HEK293T (cell line): Measurements from ENCODE around the gene THSD7B.

Experiments used
- CTCF ChIA-PET: fragments of 350-600 bp; formaldehyde crosslinking; extraction: SDS; loops from one replicate; lab custom pipeline; 2021; ENCODE audit warnings: antibody characterized with exemption, inconsistent platforms; lab: Yijun Ruan, JAX
- POLR2A ChIA-PET: fragments of 350-600 bp; formaldehyde crosslinking; extraction: SDS; loops from one replicate; lab custom pipeline; 2020; ENCODE audit warnings: antibody characterized with exemption, inconsistent platforms; lab: Yijun Ruan, JAX
- DNase-seq: peaks from one replicate; pipeline ENCODE4 v3.0.0; 2012; ENCODE audit warnings: mixed read lengths; ENCODE audit errors: extremely low spot score
- ARNT ChIP-seq: fragments of 450-650 bp; IDR thresholded peaks from 2 replicates; pipeline ENCODE4 v1.6.1; 2017; ENCODE audit warnings: mild to moderate bottlenecking
- BHLHE40 ChIP-seq: fragments of 450-650 bp; IDR thresholded peaks from 2 replicates; pipeline ENCODE4 v1.6.1; 2016; ENCODE audit warnings: mild to moderate bottlenecking, moderate library complexity, borderline replicate concordance
- CTBP1 ChIP-seq: fragments of 450-650 bp; IDR thresholded peaks from 2 replicates; pipeline ENCODE4 v1.6.1; 2016; ENCODE audit warnings: borderline replicate concordance
- ELF4 ChIP-seq: fragments of 450-650 bp; IDR thresholded peaks from 2 replicates; pipeline ENCODE4 v1.6.1; 2017; ENCODE audit warnings: antibody characterized with exemption
- FOXA1 ChIP-seq: fragments of 450-650 bp; IDR thresholded peaks from 2 replicates; pipeline ENCODE4 v1.6.1; 2016; ENCODE audit warnings: mild to moderate bottlenecking
- FOXK2 ChIP-seq: fragments of 450-650 bp; IDR thresholded peaks from 2 replicates; pipeline ENCODE4 v1.6.1; 2016; ENCODE audit warnings: mild to moderate bottlenecking
- FOXM1 ChIP-seq: fragments of 450-650 bp; IDR thresholded peaks from 2 replicates; pipeline ENCODE4 v1.6.1; 2017; ENCODE audit warnings: mild to moderate bottlenecking, borderline replicate concordance
- HDGF ChIP-seq: fragments of 450-650 bp; IDR thresholded peaks from 2 replicates; pipeline ENCODE4 v1.6.1; 2017; ENCODE audit warnings: antibody characterized with exemption, borderline replicate concordance
- L3MBTL2 ChIP-seq: fragments of 450-650 bp; conservative IDR thresholded peaks from 2 replicates; pipeline ENCODE4 v1.6.1; 2016; ENCODE audit warnings: mild to moderate bottlenecking
- LEF1 ChIP-seq: fragments of 450-650 bp; IDR thresholded peaks from 2 replicates; pipeline ENCODE4 v1.6.1; 2017; ENCODE audit warnings: mild to moderate bottlenecking, borderline replicate concordance
- NFRKB ChIP-seq: fragments of 450-650 bp; IDR thresholded peaks from 2 replicates; pipeline ENCODE4 v1.6.1; 2016; ENCODE audit warnings: mild to moderate bottlenecking, moderate library complexity
- SP1 ChIP-seq: fragments of 450-650 bp; IDR thresholded peaks from 2 replicates; pipeline ENCODE4 v1.6.1; 2017
- SUZ12 ChIP-seq: fragments of 450-650 bp; IDR thresholded peaks from 2 replicates; pipeline ENCODE4 v1.6.1; 2016; ENCODE audit warnings: mild to moderate bottlenecking
- TARDBP ChIP-seq: fragments of 450-650 bp; IDR thresholded peaks from 2 replicates; pipeline ENCODE4 v1.6.1; 2016
- ZNF384 ChIP-seq: fragments of 450-650 bp; IDR thresholded peaks from 2 replicates; pipeline ENCODE4 v1.6.1; 2016
- TF ChIP-seq, protein P1 (sequence below): fragments of 450-650 bp; IDR thresholded peaks from 2 replicates; pipeline ENCODE4 v1.6.1; 2016

The THSD7B gene

DNA sequence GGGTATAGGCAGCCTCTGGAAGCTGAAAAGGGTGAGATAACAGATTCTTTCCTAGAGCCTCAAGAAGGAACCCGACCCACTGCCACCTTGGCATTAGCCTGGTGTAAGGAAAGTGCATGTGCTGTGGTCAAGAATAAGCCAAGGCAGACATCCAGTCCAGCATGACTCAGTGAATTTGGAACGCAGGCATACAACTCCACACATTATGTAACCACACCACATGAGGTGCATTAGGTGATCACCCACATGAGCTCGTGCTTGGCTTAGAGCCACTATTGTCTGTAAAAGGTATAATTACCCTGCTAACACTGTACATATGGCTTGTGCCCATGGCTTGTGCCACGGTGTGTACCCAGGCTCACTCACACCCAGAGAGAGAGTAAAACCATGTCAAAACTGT lies 615.3 kb downstream of the THSD7B start:
- no peak for TF ChIP-seq ARNT
- CTCF ChIA-PET = no interaction called here
- no peak for DNase-seq
- POLR2A ChIA-PET = no interaction called here

DNA sequence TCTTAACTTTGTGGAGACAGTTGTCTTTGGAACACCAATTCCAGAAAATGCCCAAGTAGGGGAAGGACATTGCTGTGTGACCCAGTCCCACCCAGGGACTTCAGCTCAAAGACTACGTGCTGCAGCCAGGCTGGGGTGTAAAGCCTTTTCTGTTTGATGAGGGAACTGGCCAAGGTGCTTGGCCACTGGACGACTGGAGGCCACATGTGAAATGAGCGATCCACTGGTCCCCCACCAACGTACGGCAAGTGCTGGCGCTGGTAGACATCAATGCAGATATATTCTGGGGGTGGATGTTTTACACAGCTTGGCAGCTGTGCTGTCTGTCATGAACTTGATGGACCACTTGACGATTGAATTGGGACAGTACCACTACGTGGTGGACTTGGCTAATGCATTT lies 616.4 kb downstream of the THSD7B start:
- ChIA-PET CTCF (no interaction called here), POLR2A (no interaction called here)
- no peak for DNase-seq
- TF ChIP-seq L3MBTL2 (no peak), FOXM1 (no peak), FOXK2 (no peak), NFRKB (no peak)

DNA sequence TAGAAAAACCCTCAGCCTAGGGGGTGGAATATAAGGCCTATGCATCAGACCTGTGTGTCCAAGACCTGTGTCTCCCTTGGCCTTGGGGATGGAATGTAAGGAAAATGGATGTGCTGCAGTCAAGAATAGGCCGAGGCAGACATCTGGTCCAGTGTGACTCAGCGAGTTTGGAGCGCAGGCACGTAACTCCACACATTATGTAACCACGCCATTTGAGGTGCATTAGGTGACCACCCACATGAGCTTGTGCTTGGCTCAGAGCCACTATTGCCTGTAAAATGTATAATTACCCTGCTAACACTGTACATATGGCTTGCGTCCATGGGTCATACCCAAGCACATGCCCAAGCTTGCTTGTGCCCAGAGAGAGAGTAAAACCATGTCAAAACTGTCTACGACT lies 618.0 kb downstream of the THSD7B start:
- ChIA-PET POLR2A (no interaction called here), CTCF (no interaction called here)
- no peak for DNase-seq
- TF ChIP-seq SUZ12 (no peak), LEF1 (no peak), SP1 (no peak), FOXA1 (no peak), HDGF (no peak), ARNT (no peak), FOXM1 (no peak), BHLHE40 (no peak), ZNF384 (no peak), ELF4 (no peak), NFRKB (no peak), CTBP1 (no peak), FOXK2 (no peak), L3MBTL2 (no peak)
- TF ChIP-seq, protein P1, sequence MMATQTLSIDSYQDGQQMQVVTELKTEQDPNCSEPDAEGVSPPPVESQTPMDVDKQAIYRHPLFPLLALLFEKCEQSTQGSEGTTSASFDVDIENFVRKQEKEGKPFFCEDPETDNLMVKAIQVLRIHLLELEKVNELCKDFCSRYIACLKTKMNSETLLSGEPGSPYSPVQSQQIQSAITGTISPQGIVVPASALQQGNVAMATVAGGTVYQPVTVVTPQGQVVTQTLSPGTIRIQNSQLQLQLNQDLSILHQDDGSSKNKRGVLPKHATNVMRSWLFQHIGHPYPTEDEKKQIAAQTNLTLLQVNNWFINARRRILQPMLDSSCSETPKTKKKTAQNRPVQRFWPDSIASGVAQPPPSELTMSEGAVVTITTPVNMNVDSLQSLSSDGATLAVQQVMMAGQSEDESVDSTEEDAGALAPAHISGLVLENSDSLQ = no peak

DNA sequence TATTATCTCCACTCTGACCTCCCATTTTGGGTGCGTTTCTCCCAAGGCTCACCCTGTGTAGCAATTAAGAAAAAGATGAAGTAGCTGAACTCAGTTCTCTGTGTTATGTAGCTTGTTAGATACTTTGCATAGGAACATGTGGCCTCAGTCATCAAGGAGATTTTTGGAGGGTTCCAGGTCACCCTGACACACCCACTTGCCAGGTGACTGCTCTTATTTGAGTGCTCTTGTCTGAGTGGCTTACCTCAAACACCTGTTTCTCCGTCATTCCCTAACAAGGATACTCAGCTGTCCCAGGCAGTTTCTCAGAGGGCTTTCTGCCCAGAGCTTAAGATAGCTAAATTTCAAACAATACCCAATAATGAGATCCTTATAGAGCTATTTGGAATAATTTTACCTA lies 621.7 kb downstream of the THSD7B start:
- ChIA-PET POLR2A (no interaction called here), CTCF (no interaction called here)
- TF ChIP-seq LEF1 = no peak
- TF ChIP-seq ZNF384 = no peak
- no peak for TF ChIP-seq CTBP1
- no peak for TF ChIP-seq SUZ12
- no peak for TF ChIP-seq FOXA1
- no peak for TF ChIP-seq ARNT

DNA sequence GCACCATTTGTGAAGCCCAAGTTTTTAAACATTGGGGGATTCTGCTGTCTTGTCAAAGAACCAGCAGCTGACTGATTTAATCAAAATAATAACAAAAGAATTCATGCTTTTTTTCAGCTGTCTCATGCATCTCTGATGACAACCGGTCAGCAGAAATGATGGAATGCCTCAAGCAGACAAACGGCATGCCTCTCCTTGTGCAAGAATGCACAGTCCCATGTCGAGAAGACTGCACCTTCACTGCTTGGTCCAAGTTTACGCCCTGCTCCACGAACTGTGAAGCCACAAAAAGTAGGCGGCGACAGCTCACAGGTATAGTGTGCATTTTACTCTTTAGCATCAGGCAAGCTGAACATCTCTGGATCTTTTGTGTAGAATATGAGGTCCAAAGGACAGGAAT lies 640.2 kb downstream of the THSD7B start:
- CTCF ChIA-PET = no interaction called here
- TF ChIP-seq TARDBP (no peak), ARNT (no peak), LEF1 (no peak), HDGF (no peak)
- no peak for DNase-seq
- POLR2A ChIA-PET = no interaction called here

More for the DNA sequence above, 621.7 kb downstream of the THSD7B start:
- no peak for DNase-seq

DNA sequence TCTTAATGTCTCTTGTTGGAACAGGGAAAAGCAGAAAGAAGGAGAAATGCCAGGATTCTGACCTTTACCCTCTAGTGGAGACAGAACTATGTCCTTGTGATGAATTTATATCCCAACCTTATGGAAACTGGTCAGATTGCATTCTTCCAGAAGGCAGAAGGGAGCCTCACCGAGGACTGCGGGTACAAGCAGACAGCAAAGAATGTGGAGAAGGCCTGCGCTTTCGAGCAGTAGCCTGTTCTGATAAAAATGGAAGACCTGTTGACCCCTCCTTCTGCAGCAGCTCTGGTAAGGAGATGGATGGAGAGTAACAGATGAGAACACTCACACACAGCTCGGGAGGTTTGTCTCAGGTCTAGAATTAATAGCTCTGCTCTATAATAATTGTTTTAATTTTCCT lies 646.2 kb downstream of the THSD7B start:
- CTCF ChIA-PET = no interaction called here
- DNase-seq = no peak
- POLR2A ChIA-PET = no interaction called here
- TF ChIP-seq ELF4 = no peak

DNA sequence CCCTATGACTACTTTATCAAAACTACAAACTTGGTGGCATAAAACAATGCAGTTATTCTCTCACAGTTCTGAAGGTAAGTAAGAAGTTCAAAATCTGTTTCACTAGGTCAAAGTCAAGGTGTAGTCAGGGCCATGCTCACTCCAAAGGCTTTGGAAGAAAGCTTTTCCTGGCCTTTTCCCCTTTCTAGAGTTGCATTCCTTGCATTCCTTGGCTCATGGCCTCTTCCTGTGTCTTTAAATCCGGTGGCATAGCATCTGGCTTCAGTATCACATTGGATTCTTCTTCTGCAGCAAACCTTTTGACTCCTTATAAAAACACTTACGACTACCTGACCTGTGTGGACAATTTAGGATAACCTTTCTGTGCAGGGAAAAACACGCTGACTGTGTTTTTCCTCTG lies 655.4 kb downstream of the THSD7B start:
- ChIA-PET POLR2A (no interaction called here), CTCF (no interaction called here)
- DNase-seq = no peak
- TF ChIP-seq ELF4 (no peak), ZNF384 (no peak), SP1 (no peak), FOXM1 (no peak), TARDBP (no peak), HDGF (no peak), FOXK2 (no peak)
- TF ChIP-seq, protein P1 = no peak

DNA sequence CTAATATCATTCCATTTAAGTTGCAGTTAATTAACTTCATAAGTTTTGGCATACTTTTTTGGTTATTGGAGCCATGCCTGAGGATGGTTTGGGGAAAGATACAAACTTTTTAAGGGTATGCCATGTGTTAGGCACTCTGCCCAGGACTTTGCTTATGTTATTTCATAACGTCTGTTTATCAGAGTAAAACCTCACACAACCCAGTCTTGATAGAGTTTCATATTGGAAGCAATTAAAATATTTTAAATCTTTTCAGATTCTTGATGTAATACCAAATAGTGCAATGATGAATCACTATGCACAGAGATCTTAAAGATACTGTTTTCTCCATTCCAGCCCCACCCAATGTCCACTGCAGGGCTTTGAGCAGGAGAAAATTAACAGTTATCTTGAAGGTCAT lies 669.8 kb downstream of the THSD7B start:
- TF ChIP-seq, protein P1 = no peak
- TF ChIP-seq LEF1 (no peak), CTBP1 (no peak), BHLHE40 (no peak), SUZ12 (no peak), FOXA1 (no peak), SP1 (no peak), L3MBTL2 (no peak), TARDBP (no peak), ELF4 (no peak), ZNF384 (no peak), ARNT (no peak)
- no peak for DNase-seq
- ChIA-PET POLR2A (no interaction called here), CTCF (no interaction called here)
